Large intestine (tissue), 3 donors: ENCODE results near the gene FNIP1. TPM values are rescaled to one million over a fixed set of nuclear protein-coding genes. Genes with fewer than 3 reads are reported as not detected.

Experiments used
- DNase-seq, 2 donors: peaks; one replicate each; pipeline versions ENCODE4 v3.0.0 to v3.0.0-alpha.2; 2013
- H3K27ac ChIP-seq: one replicate; pipeline ENCODE4 v1.5.1; 2013; ENCODE audit warnings: low read length
- H3K27me3 ChIP-seq: 2 replicates; pipeline ENCODE4 v1.6.1; 2013; ENCODE audit warnings: low read length; ENCODE audit not compliant: control insufficient read depth, insufficient read depth
- H3K36me3 ChIP-seq: 2 replicates; pipeline ENCODE4 v1.6.1; 2013; ENCODE audit warnings: low read length; ENCODE audit not compliant: control insufficient read depth, insufficient read depth
- H3K4me1 ChIP-seq: one replicate; pipeline ENCODE4 v1.6.1; 2013; ENCODE audit warnings: low read length; ENCODE audit not compliant: control insufficient read depth, insufficient read depth
- H3K4me3 ChIP-seq: one replicate; pipeline ENCODE4 v1.5.1; 2013; ENCODE audit warnings: low read length
- H3K9me3 ChIP-seq: one replicate; pipeline ENCODE4 v1.6.1; 2013; ENCODE audit warnings: mild to moderate bottlenecking, low read depth, low read length, moderate library complexity; ENCODE audit not compliant: control insufficient read depth
- WGBS: methylation state at CpG from one replicate; pipeline ENCODE4 v1.1.5; 2013; ENCODE audit warnings: low lambda C conversion rate; ENCODE audit not compliant: insufficient coverage; 5-methylcytosine and 5-hydroxymethylcytosine counted together
- polyA plus RNA-seq: library from polyadenylated mRNA; unstranded; fragments of 120-200 nt; gene quantifications from one replicate; pipeline ENCODE4 v1.2.1, GENCODE V29; 2013

Gene FNIP1
- polyA plus RNA-seq, 1 donor, result 21.9 TPM

DNA sequence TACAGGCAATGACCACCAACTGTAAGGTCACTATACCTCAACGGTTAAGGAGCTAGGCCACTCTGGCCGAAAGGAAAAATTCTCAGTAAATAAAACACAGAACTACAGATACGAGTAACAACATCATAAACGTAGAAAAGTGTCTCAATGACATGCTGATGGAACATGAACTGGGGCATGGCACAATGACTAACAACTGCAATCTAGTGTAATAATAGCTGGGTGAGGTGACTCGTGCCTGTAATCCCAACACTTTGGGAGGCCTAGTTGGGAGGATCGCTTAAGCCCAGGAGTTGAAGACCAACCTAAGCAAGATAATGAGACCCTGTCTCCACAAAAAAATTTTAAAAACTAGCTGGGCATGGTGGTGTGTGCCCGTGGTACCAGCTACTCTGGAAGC is 152.0 kb downstream of the FNIP1 start:
- no peak overlapping the region for H3K4me3 ChIP-seq
- no peak for DNase-seq
- H3K9me3 ChIP-seq, result no peaks in the 10 kb centered on the region
- no CpG with 5 or more reads among the region's 7 CpGs for WGBS
- H3K27ac ChIP-seq, result peak overlapping the region; percentile 9
- H3K4me1 ChIP-seq, result no peaks in the 10 kb centered on the region
- no peaks in the 10 kb centered on the region for H3K27me3 ChIP-seq
- H3K36me3 ChIP-seq, result peaks cover 16% of the 10 kb centered on the region

DNA sequence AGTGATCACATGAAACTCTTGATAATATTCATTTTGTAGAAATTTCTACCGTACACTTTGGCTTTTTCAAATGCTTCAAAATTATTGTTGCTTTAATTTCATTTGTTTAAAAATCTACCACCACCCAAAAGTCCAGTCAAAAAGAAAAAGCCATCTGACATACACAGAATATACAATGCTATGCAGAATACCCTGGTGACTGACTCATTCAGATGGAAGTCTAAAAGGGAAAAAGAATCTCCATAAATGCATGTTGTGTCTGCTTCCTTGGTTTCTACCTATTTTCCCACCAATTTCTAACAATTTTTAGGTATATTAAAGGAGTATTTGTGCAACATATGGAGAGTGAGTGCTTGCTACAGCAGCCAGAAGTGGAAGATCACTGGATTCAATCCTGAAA is 152.4 kb downstream of the FNIP1 start:
- H3K27ac ChIP-seq, result peak overlapping the region; percentile 9
- no CpG with 5 or more reads among the region's 1 CpG for WGBS
- no peak overlapping the region for H3K4me3 ChIP-seq
- no peaks in the 10 kb centered on the region for H3K9me3 ChIP-seq
- H3K27me3 ChIP-seq, result no peaks in the 10 kb centered on the region
- no peaks in the 10 kb centered on the region for H3K4me1 ChIP-seq
- H3K36me3 ChIP-seq, result peaks cover 16% of the 10 kb centered on the region
- DNase-seq, result no peak

DNA sequence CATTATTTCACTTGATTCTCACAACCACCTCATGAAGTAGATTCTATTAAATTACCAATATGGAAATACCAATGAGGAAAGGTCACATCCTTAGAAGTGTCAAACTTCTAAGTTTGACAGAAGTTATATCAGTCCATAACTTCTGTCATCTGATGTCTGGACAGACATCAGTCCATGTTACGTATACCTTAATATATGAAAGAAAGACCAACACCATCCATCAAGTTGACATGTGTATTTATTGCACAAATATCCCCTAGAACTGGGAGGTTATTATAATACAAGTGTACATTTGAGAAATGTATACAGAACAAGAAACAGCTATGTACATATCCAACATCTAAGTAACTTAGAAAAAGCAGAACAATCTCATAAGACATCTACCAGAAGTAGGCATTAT is 155.3 kb downstream of the FNIP1 start:
- WGBS, result no CpG with 5 or more reads among the region's 1 CpG
- no peaks in the 10 kb centered on the region for H3K27me3 ChIP-seq
- peaks cover 3% of the 10 kb centered on the region for H3K4me1 ChIP-seq
- no peak overlapping the region for H3K27ac ChIP-seq
- H3K36me3 ChIP-seq, result peaks cover 9% of the 10 kb centered on the region
- H3K9me3 ChIP-seq, result no peaks in the 10 kb centered on the region
- no peak for DNase-seq
- H3K4me3 ChIP-seq, result no peak overlapping the region

DNA sequence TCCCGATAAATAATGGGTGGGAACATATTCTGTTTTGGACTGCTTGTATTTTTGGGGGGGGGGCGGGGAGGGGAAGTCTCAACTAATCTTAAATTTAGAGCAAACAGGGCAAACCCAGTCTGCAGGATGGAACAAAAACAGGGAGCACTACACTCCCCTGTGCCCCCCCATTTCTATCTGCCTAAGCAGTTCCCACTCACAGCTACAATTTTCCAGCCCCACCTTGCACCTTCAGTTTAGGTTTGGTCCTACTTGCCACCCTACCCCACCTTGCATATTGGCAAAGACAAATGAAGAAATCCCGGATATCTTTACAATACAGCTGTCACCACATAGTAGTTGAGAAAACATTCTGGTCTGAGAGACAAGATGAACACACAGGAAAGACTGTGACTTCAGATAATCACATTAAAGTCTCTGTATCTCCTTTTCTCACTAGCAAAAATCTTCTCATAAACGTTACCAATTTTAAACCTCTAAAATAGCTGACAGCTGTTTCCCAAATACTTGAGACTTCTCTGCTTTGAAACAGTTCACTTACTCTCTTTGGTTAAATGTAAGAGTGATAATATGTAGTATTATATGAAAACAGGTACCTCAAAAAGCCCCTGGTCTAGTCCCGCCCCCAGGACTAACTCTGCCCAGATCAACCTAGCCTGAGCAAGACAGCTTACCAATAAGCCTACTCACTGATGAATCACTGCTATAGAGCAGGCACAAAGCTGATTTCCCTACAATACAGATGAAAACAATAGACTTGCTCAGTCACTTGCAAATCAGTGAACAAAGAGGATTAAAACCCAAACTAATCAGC is 156.6 kb downstream of the FNIP1 start:
- no peak overlapping the region for H3K27ac ChIP-seq
- no peak overlapping the region for H3K4me3 ChIP-seq
- peaks cover 8% of the 10 kb centered on the region for H3K36me3 ChIP-seq
- 100% methylated on average over 1 of the region's 5 CpGs for WGBS
- DNase-seq, result no peak
- peaks cover 6% of the 10 kb centered on the region for H3K4me1 ChIP-seq
- H3K9me3 ChIP-seq, result no peaks in the 10 kb centered on the region
- H3K27me3 ChIP-seq, result no peaks in the 10 kb centered on the region

DNA sequence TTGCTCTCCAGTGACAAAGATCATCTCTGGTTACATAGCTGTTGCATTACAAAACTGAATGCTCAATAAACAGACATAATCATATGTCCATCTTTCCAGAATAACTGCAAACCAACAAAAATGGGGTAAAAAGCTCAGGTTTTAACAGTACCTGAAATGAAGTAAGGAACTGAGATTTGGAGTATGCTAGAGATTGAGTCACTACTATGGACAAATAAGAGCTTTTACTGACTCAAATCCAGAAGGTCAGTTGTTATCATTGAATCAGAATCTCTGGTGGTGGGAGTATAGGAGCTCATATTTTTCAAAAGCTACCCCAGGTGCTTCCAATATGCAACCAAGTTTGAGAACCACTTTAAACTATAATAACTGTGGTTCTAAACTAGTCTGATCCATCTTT is 157.7 kb downstream of the FNIP1 start:
- Histone ChIP-seq H3K9me3 (no peaks in the 10 kb centered on the region), H3K4me1 (peaks cover 6% of the 10 kb centered on the region), H3K36me3 (peaks cover 3% of the 10 kb centered on the region), H3K4me3 (no peak overlapping the region), H3K27me3 (no peaks in the 10 kb centered on the region), H3K27ac (no peak overlapping the region)
- DNase-seq, result no peak

DNA sequence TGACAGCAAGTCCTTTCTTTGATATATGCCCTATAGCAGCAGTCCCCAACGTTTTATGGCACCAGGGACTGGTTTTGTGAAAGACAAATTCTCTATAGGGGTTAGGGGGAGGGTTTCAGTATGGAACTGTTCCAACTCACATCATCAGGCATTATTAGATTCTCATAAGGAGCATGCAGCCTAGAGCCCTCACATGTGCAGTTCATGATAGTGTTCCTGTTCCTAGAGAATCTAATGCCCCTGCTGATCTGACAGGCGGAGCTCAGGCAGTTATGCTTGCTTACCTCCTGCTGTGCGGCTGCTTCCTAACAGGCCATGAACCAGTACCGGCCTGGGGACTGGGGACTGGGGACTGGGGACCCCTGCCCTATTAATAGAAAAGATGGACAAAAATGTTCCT is 159.1 kb downstream of the FNIP1 start:
- Histone ChIP-seq H3K9me3 (no peaks in the 10 kb centered on the region), H3K4me3 (no peak overlapping the region), H3K27ac (no peak overlapping the region), H3K4me1 (peaks cover 6% of the 10 kb centered on the region), H3K36me3 (peaks cover 3% of the 10 kb centered on the region), H3K27me3 (no peaks in the 10 kb centered on the region)
- no CpG with 5 or more reads among the region's 4 CpGs for WGBS
- no peak for DNase-seq

DNA sequence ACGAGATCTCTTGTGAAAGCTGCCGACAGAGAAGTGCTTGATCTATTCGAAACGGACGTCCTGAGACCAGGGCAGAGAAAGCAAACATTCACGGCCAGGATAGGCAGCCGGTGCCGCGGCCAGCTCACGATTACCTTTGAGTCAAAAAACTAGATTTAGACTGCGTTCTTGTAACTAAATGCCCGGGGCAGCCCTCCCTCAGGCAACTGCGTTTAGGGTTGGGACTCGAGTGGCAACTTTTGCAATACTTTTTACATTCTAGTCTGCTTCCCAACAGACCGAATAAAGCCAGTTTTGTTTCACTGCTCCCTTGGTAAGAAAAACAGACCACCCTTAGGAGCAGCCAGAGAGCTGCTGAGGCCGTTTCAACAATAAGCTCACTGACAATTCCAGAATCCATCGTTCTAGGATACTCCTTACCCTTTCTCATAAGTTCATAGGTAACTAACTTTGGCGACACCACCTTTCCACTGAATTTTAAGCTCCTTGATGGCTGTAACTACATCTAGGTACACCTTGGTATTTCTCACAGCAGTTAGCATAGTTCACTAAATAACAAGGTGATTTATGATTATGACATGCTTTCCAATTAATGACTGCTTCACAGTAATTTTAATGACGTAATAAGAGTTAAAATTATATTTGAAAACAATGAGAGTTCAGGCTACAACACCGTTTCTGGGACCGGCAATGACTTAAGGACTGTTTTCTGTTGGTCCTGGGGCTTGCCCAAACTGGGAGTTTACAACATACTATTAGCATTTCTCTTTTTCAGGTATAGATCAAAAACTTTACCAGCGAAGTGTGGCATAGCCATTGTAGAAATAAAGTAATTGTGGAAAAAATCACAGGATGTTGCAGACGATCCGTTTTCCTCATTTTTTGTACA is 160.9 kb downstream of the FNIP1 start:
- Histone ChIP-seq H3K4me3 (peak overlapping the region; percentile 84), H3K36me3 (no peaks in the 10 kb centered on the region), H3K9me3 (no peaks in the 10 kb centered on the region), H3K27ac (peak overlapping the region; percentile 98), H3K4me1 (peaks cover 6% of the 10 kb centered on the region), H3K27me3 (no peaks in the 10 kb centered on the region)
- DNase-seq, result peak in 1 of 2 donors; percentile 75
- WGBS, result 8% methylated on average over 4 of the region's 24 CpGs

DNA sequence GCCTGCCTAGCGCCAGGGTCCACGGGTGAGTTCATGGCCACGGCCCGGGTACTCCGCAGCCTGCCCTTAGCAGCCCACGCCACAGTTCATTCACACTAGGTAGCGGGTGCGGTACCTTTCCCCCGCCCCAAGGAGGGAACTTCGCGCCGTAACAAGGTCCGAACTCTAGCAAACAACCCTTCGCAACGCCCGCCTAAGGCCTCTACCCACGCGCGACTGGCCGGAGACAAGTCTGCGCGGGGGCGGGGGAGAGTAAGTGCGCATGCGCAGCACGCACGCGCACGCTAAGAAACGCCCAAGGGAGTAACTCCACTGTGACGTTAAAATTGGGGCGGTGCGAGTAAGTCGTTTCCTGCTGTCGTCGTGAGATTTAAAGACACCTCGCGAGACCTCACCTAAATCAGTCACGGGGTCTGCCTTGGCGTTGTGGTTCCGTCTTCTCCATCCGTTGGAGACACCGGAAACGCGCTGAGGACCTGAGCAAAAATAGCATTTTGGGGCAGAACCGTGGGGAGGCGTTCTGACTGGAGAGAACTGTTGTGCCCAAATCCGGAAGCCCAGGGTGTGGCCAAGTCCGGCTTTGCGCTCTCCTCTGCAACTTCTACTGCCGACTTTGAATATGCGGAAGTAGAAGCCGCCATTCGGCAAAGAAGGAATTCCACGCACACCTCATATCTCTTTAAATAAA is 161.7 kb downstream of the FNIP1 start, which contains the start of gene RAPGEF6:
RAPGEF6 (minus strand) TSS at position 234 of the 688 bp plus-strand sequence; CDS start at position 35, 199 bp downstream.
- Histone ChIP-seq H3K4me1 (peaks cover 6% of the 10 kb centered on the region), H3K36me3 (no peaks in the 10 kb centered on the region), H3K4me3 (peak within 1 kb of the TSS; percentile 84), H3K9me3 (no peaks in the 10 kb centered on the region), H3K27ac (peak within 1 kb of the TSS; percentile 98), H3K27me3 (no peaks in the 10 kb centered on the region)
- peak; percentile 100 for DNase-seq
- WGBS, result no CpG with 5 or more reads among the region's 55 CpGs

DNA sequence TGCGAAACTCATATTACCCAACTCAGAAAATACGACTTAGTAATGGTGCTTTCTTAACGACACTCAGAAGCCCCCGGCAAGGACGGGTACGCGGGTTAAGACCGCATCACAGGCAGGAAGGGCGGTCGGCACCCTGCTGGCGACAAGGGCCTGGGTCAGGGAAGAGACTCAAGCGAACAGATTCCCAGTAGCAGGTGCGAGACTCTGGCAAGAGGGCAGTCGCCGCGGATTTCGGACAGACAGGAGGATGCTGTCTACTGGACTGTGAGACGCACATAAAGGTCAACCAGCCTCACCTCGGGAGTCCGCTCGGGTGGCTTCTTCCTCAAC is 162.2 kb downstream of the FNIP1 start:
- WGBS, result no CpG with 5 or more reads among the region's 21 CpGs
- Histone ChIP-seq H3K27ac (peak overlapping the region; percentile 98), H3K9me3 (no peaks in the 10 kb centered on the region), H3K4me3 (peak overlapping the region; percentile 84), H3K36me3 (no peaks in the 10 kb centered on the region), H3K27me3 (no peaks in the 10 kb centered on the region), H3K4me1 (peaks cover 6% of the 10 kb centered on the region)
- DNase-seq, result no peak

DNA sequence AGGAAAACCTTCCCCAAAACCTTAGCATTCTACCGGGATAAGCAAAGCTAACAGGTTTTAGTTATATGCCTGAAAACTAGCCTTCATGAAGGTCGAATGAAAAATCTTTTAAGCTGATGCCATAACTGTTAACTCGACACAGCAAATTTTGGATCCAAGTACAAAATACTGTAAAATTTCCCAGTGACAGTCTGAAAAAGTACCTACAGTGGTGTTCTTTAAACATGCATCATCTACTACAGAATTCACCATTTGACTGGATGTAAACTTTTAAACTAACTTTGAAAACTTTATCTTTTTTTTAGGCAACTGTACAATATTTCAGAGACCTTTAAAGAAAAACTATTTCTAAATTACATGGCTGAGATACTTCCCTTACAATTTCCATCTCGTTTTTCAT is 162.6 kb downstream of the FNIP1 start:
- DNase-seq, result no peak
- peak overlapping the region; percentile 84 for H3K4me3 ChIP-seq
- peak overlapping the region; percentile 98 for H3K27ac ChIP-seq
- H3K27me3 ChIP-seq, result no peaks in the 10 kb centered on the region
- H3K36me3 ChIP-seq, result no peaks in the 10 kb centered on the region
- WGBS, result no CpG with 5 or more reads among the region's 4 CpGs
- peaks cover 6% of the 10 kb centered on the region for H3K4me1 ChIP-seq
- H3K9me3 ChIP-seq, result no peaks in the 10 kb centered on the region
